Measurements from ENCODE around the gene FSTL4. TPM values are rescaled to one million over a fixed set of nuclear protein-coding genes. Genes with fewer than 3 reads are reported as not detected.

The FSTL4 gene
- total and polyA plus RNA-seq, 4 donors, result 2.3 to 6.4 (median 5.5) TPM

DNA sequence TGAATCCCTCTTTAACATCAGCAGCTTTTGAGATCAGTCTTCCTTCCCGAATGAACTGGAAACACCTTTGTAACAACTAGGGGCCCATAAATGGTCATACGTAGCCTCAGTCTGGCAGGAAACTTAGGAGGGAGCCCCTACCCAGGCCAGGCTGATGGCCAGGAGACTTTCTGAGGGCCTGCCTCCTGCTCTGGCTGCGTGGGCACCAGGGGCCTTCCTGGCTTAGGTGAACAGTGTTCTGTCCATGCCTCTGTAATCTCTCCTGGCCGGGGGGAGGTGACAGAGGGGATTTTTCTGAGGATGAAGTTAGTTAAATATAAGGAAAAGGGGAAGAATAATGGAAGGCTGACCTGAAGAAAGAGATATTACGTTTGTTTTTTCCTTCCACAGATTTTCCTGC lies 843 bp upstream of the FSTL4 start:
- Histone ChIP-seq H3K4me3 (ENCODE audit: low read depth, low read length) (no peak overlapping the region), H3K9me3 (ENCODE audit: control insufficient read depth, insufficient read depth, low read length) (no peaks in the 10 kb centered on the region), H3K36me3 (ENCODE audit: control insufficient read depth, insufficient read depth, low read length) (no peaks in the 10 kb centered on the region), H3K4me1 (ENCODE audit: control insufficient read depth, insufficient read depth, low read length) (peaks cover 17% of the 10 kb centered on the region), H3K27me3 (ENCODE audit: control insufficient read depth, insufficient read depth, low read length) (peaks cover 57% of the 10 kb centered on the region), H3K27ac (ENCODE audit: low read depth, low read length) (no peak overlapping the region)
- WGBS (ENCODE audit: insufficient coverage), result 78% methylated on average over 5 of the region's 5 CpGs
- no peak for DNase-seq (ENCODE audit: low read depth in 4 of 6, low spot score in 6 of 6)

DNA sequence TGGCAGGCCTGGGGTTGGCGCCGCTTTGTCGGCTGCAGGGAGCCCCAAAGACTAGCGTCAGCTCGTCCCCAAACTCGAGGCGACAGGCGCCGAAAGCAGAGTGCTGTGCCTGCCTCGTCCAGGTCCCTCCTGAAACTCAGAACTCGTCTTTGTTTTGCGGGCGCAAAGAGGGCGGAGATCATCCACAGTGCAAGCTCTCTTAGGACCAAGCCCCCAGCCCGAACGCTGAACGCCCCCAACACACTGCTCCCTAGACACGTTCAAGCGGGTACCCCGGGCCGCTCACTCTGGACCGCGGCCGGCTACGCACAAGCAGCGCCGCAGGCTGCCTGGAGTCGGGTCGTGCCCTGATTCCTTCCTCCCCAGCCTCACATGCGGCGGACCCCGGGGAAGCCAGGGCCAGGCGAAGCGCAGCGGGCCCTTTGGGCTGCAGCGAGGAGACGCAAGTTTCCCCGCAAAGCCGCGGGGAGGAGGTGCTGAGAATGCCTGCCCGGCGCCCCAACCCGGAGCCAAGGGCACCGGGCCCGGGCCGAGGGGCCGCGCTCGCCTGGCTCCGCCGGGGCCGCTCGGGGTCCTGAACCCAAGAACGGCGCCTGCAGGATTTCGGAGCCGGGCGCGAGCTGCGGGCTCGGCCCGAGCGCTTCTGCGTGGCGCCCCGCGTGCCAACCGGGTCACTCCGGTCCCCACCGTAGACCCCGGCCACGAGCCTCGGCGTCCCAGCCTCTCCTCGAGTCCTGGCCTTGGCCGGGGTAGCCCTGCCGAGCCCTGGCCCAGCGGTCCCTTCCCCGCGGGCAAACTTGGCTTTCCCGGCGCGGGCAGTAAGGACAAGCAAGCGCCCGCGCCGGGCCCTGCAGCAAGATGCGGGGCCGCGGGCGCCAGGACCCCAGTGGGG lies 738 bp downstream of the FSTL4 start:
- H3K36me3 ChIP-seq (ENCODE audit: control insufficient read depth, insufficient read depth, low read length), result no peaks in the 10 kb centered on the region
- DNase-seq (ENCODE audit: low read depth in 4 of 6, low spot score in 6 of 6), result peak in 2 of 6 donors; percentile 46 to 50
- H3K4me3 ChIP-seq (ENCODE audit: low read depth, low read length), result peak overlapping the region; percentile 38
- H3K4me1 ChIP-seq (ENCODE audit: control insufficient read depth, insufficient read depth, low read length), result peaks cover 17% of the 10 kb centered on the region
- H3K9me3 ChIP-seq (ENCODE audit: control insufficient read depth, insufficient read depth, low read length), result no peaks in the 10 kb centered on the region
- no peak overlapping the region for H3K27ac ChIP-seq (ENCODE audit: low read depth, low read length)
- WGBS (ENCODE audit: insufficient coverage), result under 1% methylated on average over 91 of the region's 91 CpGs
- H3K27me3 ChIP-seq (ENCODE audit: control insufficient read depth, insufficient read depth, low read length), result peaks cover 62% of the 10 kb centered on the region

DNA sequence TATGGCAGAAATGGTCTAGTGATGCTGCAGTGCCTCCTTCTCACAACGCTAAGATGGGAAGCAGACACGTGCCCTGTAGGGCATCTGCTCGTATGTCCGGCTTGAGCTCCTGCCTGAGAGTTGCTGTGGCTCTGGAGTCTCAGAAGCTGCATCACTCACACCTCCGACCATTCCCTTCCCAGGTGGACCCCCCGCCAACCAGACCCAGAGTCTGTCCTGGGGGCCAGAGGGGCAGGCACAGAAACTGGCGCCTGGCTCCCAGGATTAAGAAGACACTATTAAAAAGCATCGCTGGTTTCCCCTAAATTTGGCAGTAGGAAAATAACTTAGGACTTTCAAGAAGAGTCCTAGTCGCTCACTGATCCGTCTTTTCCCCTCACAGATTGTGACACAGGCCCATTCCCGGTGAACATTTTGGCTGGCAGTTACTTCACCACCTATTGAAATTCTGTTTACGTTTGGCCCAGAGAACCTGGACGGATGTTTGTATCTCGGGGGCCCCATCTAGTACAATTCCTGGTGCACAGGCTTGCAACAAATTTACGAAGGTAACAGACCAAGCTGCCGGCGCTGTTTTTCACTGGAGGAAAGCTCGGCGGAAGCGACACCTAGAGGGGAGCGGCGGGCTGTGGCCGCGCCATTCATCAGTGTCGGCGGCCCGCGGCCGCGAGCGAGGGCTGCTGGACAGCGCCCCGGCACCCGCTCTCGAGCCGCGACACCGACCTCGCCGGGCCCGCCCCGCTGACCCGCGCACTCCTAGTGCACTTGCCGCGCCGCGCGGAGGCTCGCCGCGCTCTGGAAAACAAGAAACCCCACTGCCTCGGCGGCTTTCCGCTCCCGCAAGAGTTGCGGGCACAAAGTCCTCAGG lies 1.6 kb downstream of the FSTL4 start:
- peak in 4 of 6 donors; percentile 43 to 89 (median 70) for DNase-seq (ENCODE audit: low read depth in 4 of 6, low spot score in 6 of 6)
- peaks cover 17% of the 10 kb centered on the region for H3K4me1 ChIP-seq (ENCODE audit: control insufficient read depth, insufficient read depth, low read length)
- peaks cover 62% of the 10 kb centered on the region for H3K27me3 ChIP-seq (ENCODE audit: control insufficient read depth, insufficient read depth, low read length)
- no peaks in the 10 kb centered on the region for H3K36me3 ChIP-seq (ENCODE audit: control insufficient read depth, insufficient read depth, low read length)
- WGBS (ENCODE audit: insufficient coverage), result 4% methylated on average over 55 of the region's 57 CpGs
- H3K4me3 ChIP-seq (ENCODE audit: low read depth, low read length), result peak overlapping the region; percentile 38
- H3K27ac ChIP-seq (ENCODE audit: low read depth, low read length), result no peak overlapping the region
- H3K9me3 ChIP-seq (ENCODE audit: control insufficient read depth, insufficient read depth, low read length), result no peaks in the 10 kb centered on the region

DNA sequence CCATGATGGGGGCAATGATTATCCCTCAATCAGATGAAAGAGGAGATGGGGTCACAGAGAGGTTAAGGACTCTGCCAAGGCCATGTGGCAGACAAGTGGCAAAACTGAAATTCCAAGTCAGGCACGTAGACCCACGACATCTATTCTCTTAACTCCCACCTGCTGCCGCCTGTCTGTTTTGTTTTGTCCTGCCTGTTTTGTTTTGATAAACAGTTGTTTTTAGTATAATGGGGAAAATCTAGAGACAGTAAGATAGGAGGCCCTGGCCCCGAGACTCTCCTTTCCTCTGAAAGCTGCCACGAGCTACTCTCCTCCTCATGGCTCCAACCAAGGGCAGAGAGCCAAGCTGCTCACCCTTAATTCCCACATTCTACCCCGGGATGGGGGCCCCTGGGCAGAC lies 4.9 kb downstream of the FSTL4 start:
- Histone ChIP-seq H3K36me3 (ENCODE audit: control insufficient read depth, insufficient read depth, low read length) (no peaks in the 10 kb centered on the region), H3K9me3 (ENCODE audit: control insufficient read depth, insufficient read depth, low read length) (no peaks in the 10 kb centered on the region), H3K27ac (ENCODE audit: low read depth, low read length) (no peak overlapping the region), H3K4me1 (ENCODE audit: control insufficient read depth, insufficient read depth, low read length) (peaks cover 12% of the 10 kb centered on the region), H3K27me3 (ENCODE audit: control insufficient read depth, insufficient read depth, low read length) (peaks cover 43% of the 10 kb centered on the region), H3K4me3 (ENCODE audit: low read depth, low read length) (no peak overlapping the region)
- no peak for DNase-seq (ENCODE audit: low read depth in 4 of 6, low spot score in 6 of 6)
- no CpG with 5 or more reads among the region's 6 CpGs for WGBS (ENCODE audit: insufficient coverage)

DNA sequence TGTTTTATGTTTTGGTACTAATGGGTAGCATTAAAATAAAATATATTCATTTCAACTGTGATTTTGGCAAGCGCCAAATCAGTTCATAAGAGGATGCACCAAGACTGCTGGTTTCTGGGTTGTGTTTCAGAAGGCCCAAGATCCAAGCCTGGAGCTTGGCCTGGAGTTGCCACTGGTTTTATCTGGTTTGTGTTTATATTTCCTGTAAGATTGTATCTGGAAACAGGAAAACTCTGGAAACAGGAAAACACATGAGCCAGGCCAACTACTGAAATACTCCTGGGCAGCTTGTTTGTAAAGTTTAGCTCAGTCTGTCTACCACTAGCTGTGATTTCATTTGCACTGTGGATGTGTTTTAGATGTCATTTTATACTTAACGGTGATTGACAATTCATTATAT lies 5.5 kb downstream of the FSTL4 start:
- WGBS (ENCODE audit: insufficient coverage), result no CpG with 5 or more reads among the region's 2 CpGs
- Histone ChIP-seq H3K27ac (ENCODE audit: low read depth, low read length) (no peak overlapping the region), H3K4me1 (ENCODE audit: control insufficient read depth, insufficient read depth, low read length) (peaks cover 10% of the 10 kb centered on the region), H3K4me3 (ENCODE audit: low read depth, low read length) (no peak overlapping the region), H3K9me3 (ENCODE audit: control insufficient read depth, insufficient read depth, low read length) (no peaks in the 10 kb centered on the region), H3K36me3 (ENCODE audit: control insufficient read depth, insufficient read depth, low read length) (no peaks in the 10 kb centered on the region), H3K27me3 (ENCODE audit: control insufficient read depth, insufficient read depth, low read length) (peaks cover 42% of the 10 kb centered on the region)
- no peak for DNase-seq (ENCODE audit: low read depth in 4 of 6, low spot score in 6 of 6)

DNA sequence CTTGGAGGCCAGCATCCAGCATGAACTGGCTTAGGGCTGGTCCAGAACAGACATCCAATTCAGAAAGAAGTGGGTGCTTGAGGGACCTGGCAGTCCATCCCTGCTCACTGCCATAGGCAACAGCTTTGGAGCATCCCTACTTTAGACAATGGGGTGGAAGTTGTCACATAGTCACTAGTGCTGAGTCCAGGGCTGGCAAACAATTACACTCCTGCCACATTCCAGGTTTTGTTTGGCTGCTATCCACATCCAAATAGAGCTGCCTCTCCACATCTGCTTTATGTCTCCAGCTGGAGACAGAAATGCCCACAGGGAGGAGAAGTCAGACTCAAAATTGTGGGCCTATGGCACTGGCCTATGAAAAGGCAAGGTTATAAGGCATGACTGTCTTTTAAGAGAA lies 7.0 kb downstream of the FSTL4 start:
- no peak overlapping the region for H3K4me3 ChIP-seq (ENCODE audit: low read depth, low read length)
- H3K4me1 ChIP-seq (ENCODE audit: control insufficient read depth, insufficient read depth, low read length), result peaks cover under 1% of the 10 kb centered on the region
- peaks cover 27% of the 10 kb centered on the region for H3K27me3 ChIP-seq (ENCODE audit: control insufficient read depth, insufficient read depth, low read length)
- no peaks in the 10 kb centered on the region for H3K36me3 ChIP-seq (ENCODE audit: control insufficient read depth, insufficient read depth, low read length)
- DNase-seq (ENCODE audit: low read depth in 4 of 6, low spot score in 6 of 6), result no peak
- H3K9me3 ChIP-seq (ENCODE audit: control insufficient read depth, insufficient read depth, low read length), result no peaks in the 10 kb centered on the region
- H3K27ac ChIP-seq (ENCODE audit: low read depth, low read length), result no peak overlapping the region

DNA sequence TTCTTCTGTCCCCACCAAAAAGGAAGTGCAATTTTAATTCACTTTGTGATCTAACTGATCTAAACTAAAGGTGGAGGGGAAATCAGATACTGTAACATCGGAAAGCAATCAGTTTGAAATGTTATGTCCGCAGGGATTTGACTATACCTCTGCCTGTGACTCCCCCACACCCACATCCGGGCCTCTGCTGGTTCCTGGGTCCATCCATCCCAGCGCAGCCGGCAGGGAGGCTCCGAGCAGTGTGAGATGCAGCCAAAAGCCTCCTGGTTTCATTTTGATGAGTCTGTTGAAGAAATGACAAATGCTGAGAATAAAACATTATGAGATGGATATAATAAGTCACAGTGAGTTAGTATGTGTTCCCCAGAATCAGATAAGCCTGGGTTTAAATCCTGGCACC lies 8.6 kb downstream of the FSTL4 start:
- Histone ChIP-seq H3K36me3 (ENCODE audit: control insufficient read depth, insufficient read depth, low read length) (no peaks in the 10 kb centered on the region), H3K4me1 (ENCODE audit: control insufficient read depth, insufficient read depth, low read length) (no peaks in the 10 kb centered on the region), H3K27me3 (ENCODE audit: control insufficient read depth, insufficient read depth, low read length) (peaks cover 12% of the 10 kb centered on the region), H3K9me3 (ENCODE audit: control insufficient read depth, insufficient read depth, low read length) (no peaks in the 10 kb centered on the region), H3K27ac (ENCODE audit: low read depth, low read length) (no peak overlapping the region), H3K4me3 (ENCODE audit: low read depth, low read length) (no peak overlapping the region)
- WGBS (ENCODE audit: insufficient coverage), result 60% methylated on average over 2 of the region's 6 CpGs
- no peak for DNase-seq (ENCODE audit: low read depth in 4 of 6, low spot score in 6 of 6)

DNA sequence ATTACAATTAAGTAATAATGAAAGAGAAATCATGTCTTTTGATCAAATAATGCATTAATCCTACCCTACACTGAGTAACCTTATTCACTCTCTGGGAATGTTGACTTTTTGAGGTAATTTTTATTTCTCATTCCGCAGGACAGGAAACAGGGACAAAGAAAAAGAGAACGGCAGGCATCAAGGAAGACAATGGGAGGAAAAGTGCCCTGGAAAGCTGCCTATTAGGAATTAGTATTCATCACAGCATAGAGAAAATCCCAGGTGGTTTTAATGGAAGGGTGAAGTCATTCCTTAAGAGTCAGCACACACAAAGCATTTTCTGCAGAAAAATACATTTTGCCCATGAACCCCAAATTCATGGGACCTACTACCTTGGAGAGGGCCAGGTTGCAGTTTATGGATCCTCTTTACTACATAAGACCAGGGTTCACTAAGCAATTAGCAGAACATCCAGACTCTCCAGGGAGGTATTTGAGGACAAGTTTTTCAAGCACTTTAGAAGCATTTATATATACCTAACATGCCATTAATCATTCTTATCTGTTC lies 9.4 kb downstream of the FSTL4 start:
- peak in 1 of 6 donors; percentile 43 for DNase-seq (ENCODE audit: low read depth in 4 of 6, low spot score in 6 of 6)
- H3K36me3 ChIP-seq (ENCODE audit: control insufficient read depth, insufficient read depth, low read length), result no peaks in the 10 kb centered on the region
- no peak overlapping the region for H3K4me3 ChIP-seq (ENCODE audit: low read depth, low read length)
- H3K4me1 ChIP-seq (ENCODE audit: control insufficient read depth, insufficient read depth, low read length), result no peaks in the 10 kb centered on the region
- H3K27me3 ChIP-seq (ENCODE audit: control insufficient read depth, insufficient read depth, low read length), result peaks cover 9% of the 10 kb centered on the region
- H3K27ac ChIP-seq (ENCODE audit: low read depth, low read length), result no peak overlapping the region
- H3K9me3 ChIP-seq (ENCODE audit: control insufficient read depth, insufficient read depth, low read length), result no peaks in the 10 kb centered on the region
- 20% methylated on average over 1 of the region's 2 CpGs for WGBS (ENCODE audit: insufficient coverage)

DNA sequence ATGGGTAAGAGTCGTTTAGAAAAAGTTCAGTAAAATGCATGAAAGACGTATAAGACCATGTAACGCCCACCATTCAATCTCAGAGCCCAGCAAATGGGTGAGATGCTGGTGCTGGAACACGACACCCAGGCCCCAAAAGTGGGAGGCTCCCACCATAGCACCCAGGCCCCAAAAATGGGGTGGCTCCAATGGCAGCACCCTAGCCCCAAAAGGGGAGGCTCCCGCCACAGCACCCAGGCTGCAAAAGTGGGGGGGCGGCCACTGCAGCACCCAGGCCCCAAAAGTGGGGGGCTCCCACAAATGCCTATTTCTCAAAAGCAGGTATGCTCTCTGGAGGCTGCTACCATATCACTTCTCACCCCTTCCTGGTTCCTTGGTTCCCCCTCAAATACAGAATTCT lies 12.7 kb downstream of the FSTL4 start:
- peaks cover 10% of the 10 kb centered on the region for H3K27me3 ChIP-seq (ENCODE audit: control insufficient read depth, insufficient read depth, low read length)
- 94% methylated on average over 4 of the region's 6 CpGs for WGBS (ENCODE audit: insufficient coverage)
- no peak overlapping the region for H3K4me3 ChIP-seq (ENCODE audit: low read depth, low read length)
- no peaks in the 10 kb centered on the region for H3K9me3 ChIP-seq (ENCODE audit: control insufficient read depth, insufficient read depth, low read length)
- H3K27ac ChIP-seq (ENCODE audit: low read depth, low read length), result no peak overlapping the region
- DNase-seq (ENCODE audit: low read depth in 4 of 6, low spot score in 6 of 6), result no peak
- H3K4me1 ChIP-seq (ENCODE audit: control insufficient read depth, insufficient read depth, low read length), result no peaks in the 10 kb centered on the region
- no peaks in the 10 kb centered on the region for H3K36me3 ChIP-seq (ENCODE audit: control insufficient read depth, insufficient read depth, low read length)
